HG02884 (cell line): ENCODE results near the gene POU3F1.
A peak's percentile ranks its signal among the peaks of the same experiment; 100 is the strongest.
"Not testable (repeated sequence)": the region's sequence is repeated elsewhere in the genome, so short reads cannot be mapped to it uniquely, and the experiment has no call there.

Experiments used
- ATAC-seq: cut with Tn5 transposase; IDR thresholded peaks from one replicate; pipeline ENCODE4 v1.9.1; 2021; ENCODE audit warnings: mild to moderate bottlenecking, moderate library complexity; ENCODE audit not compliant: unreplicated experiment

Gene POU3F1

GRCh38 chr1:38050397-38051078, 3.9 kb upstream of the POU3F1 start:
- no peak for ATAC-seq

GRCh38 chr1:38047603-38048141, 1.1 kb upstream of the POU3F1 start:
- no peak for ATAC-seq

- peak; percentile 52 for ATAC-seq
These were observed 450 bp upstream of the POU3F1 start for GRCh38 chr1:38046884-38047602.

- ATAC-seq: no peak
These were observed 926 bp downstream of the POU3F1 start for GRCh38 chr1:38045401-38046332.

- ATAC-seq: no peak
These were observed 2.1 kb downstream of the POU3F1 start for GRCh38 chr1:38044221-38045215.

GRCh38 chr1:38043036-38043747, 3.4 kb downstream of the POU3F1 start:
- no peak for ATAC-seq

GRCh38 chr1:38041936-38042834, 4.4 kb downstream of the POU3F1 start:
- no peak for ATAC-seq

- ATAC-seq: no peak
These were observed 7.1 kb downstream of the POU3F1 start for GRCh38 chr1:38039331-38040088.

GRCh38 chr1:38038861-38039260, 7.7 kb downstream of the POU3F1 start:
- ATAC-seq: no peak

GRCh38 chr1:38037221-38037939, 9.2 kb downstream of the POU3F1 start:
- ATAC-seq: no peak

- no peak for ATAC-seq
These were observed 11.7 kb downstream of the POU3F1 start for GRCh38 chr1:38034871-38035270.

- not testable (repeated sequence) for ATAC-seq
These were observed 13.6 kb downstream of the POU3F1 start for GRCh38 chr1:38032992-38033391.

GRCh38 chr1:38031513-38031866, 15.1 kb downstream of the POU3F1 start:
- ATAC-seq: no peak

- no peak for ATAC-seq
These were observed 15.7 kb downstream of the POU3F1 start for GRCh38 chr1:38030596-38031512.

GRCh38 chr1:38029685-38030511, 16.7 kb downstream of the POU3F1 start:
- peak; percentile 49 for ATAC-seq
